Endothelial cell of hepatic sinusoid (primary cell): Measurements from ENCODE around the gene LAIR1.
"Not testable (repeated sequence)": the region's sequence is repeated elsewhere in the genome, so short reads cannot be mapped to it uniquely, and the experiment has no call there.

Experiments used
- in situ Hi-C: cut with HindIII; loops from 2 replicates; pipeline ENCODE4 v1.10.0; 2017; ENCODE audit warnings: low sequenced_read_pairs

LAIR1 gene

GRCh38 chr19:54351474-54351873, 13.3 kb downstream of the LAIR1 start:
- in situ Hi-C loops = loop anchor here (5.0 kb wide), 1 partner anchor 69 kb away; the partner anchor contains the start of gene LILRB2

GRCh38 chr19:54345938-54346386, 18.8 kb downstream of the LAIR1 start:
- in situ Hi-C loops = no loop called here

- in situ Hi-C loops = no loop called here
Measured at GRCh38 chr19:54343868-54344267, 20.9 kb downstream of the LAIR1 start.

- in situ Hi-C loops = no loop called here
Measured at GRCh38 chr19:54341295-54341694, 23.4 kb downstream of the LAIR1 start.

GRCh38 chr19:54339646-54340358, 24.9 kb downstream of the LAIR1 start:
- in situ Hi-C loops = no loop called here

GRCh38 chr19:54338521-54338920, 26.2 kb downstream of the LAIR1 start:
- in situ Hi-C loops = no loop called here

- in situ Hi-C loops = no loop called here
Measured at GRCh38 chr19:54337858-54338230, 26.9 kb downstream of the LAIR1 start.

- in situ Hi-C loops = no loop called here
Measured at GRCh38 chr19:54336893-54337857, 27.6 kb downstream of the LAIR1 start.

GRCh38 chr19:54335979-54336892, 28.5 kb downstream of the LAIR1 start:
- in situ Hi-C loops = no loop called here

GRCh38 chr19:54335164-54335563, 29.6 kb downstream of the LAIR1 start:
- in situ Hi-C loops = no loop called here

- in situ Hi-C loops = no loop called here
Measured at GRCh38 chr19:54333586-54334298, 31.0 kb downstream of the LAIR1 start.

- in situ Hi-C loops = no loop called here
Measured at GRCh38 chr19:54332149-54332548, 32.6 kb downstream of the LAIR1 start.

GRCh38 chr19:54331626-54332025, 33.1 kb downstream of the LAIR1 start:
- in situ Hi-C loops = no loop called here

- in situ Hi-C loops = no loop called here
Measured at GRCh38 chr19:54329476-54330165, 35.1 kb downstream of the LAIR1 start.

GRCh38 chr19:54328781-54329180, 36.0 kb downstream of the LAIR1 start:
- in situ Hi-C loops = not testable (repeated sequence)

GRCh38 chr19:54325631-54326030, 39.1 kb downstream of the LAIR1 start:
- in situ Hi-C loops = no loop called here

GRCh38 chr19:54325194-54325621, 39.5 kb downstream of the LAIR1 start:
- in situ Hi-C loops = no loop called here

- in situ Hi-C loops = no loop called here
Measured at GRCh38 chr19:54324071-54324470, 40.7 kb downstream of the LAIR1 start.

- in situ Hi-C loops = not testable (repeated sequence)
Measured at GRCh38 chr19:54322934-54323333, 41.8 kb downstream of the LAIR1 start.
